GM19467 (cell line): ENCODE results near the gene PLSCR3.

ENCODE experiments used
- ATAC-seq: cut with Tn5 transposase; IDR thresholded peaks from one replicate; pipeline ENCODE4 v1.9.1; 2021; ENCODE audit warnings: mild to moderate bottlenecking, moderate library complexity; ENCODE audit not compliant: unreplicated experiment

PLSCR3 gene

DNA sequence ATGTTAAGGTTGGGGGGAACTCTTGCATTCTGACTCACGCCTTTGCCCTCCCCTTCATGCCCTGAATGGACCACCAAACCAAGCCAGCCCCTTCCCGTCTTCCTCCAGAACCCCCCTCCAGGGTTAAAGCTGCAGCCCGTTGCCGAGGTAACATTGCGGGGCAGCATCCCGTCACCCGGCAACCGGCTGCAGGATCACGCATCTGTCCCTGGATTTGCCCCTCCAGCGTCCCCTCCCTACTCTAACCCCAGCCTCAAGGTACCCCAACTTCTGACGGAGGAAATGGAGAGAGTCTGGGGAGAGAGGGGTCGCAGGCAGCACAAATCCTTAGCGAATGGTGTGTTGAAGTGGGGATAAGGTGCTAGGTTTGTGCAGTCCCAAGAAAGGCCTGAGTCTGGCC lies 12.8 kb upstream of the PLSCR3 start:
- ATAC-seq: no peak

DNA sequence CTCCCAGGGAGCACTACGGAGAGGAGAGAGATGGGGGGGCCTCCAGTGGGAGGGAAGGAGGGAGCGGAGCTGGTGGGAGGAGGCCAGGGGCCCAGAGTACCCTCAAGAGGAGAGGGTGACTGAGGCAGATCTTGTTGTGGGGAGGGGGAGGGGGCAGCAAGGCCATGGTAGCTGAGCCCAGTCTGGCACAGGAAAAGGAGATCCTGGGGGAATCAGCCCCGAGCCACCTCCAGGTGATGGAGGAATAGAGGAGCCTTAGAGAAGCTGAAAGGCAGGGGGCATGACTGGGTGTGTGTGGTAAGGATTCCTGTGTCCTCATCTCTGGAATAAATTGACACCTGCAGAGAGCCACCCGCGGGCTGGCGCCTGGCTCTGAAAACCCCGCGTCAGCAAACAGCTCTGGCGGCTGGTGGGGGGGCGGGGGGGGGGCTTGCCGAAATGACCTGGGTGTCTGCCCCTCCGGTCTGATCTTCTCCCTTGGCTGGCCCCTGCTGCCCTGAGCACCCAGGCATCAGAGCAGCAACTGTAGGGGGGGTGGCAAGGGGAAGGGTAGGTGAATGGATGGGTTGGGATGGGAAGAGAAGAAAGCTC lies 12.0 kb upstream of the PLSCR3 start:
- no peak for ATAC-seq

DNA sequence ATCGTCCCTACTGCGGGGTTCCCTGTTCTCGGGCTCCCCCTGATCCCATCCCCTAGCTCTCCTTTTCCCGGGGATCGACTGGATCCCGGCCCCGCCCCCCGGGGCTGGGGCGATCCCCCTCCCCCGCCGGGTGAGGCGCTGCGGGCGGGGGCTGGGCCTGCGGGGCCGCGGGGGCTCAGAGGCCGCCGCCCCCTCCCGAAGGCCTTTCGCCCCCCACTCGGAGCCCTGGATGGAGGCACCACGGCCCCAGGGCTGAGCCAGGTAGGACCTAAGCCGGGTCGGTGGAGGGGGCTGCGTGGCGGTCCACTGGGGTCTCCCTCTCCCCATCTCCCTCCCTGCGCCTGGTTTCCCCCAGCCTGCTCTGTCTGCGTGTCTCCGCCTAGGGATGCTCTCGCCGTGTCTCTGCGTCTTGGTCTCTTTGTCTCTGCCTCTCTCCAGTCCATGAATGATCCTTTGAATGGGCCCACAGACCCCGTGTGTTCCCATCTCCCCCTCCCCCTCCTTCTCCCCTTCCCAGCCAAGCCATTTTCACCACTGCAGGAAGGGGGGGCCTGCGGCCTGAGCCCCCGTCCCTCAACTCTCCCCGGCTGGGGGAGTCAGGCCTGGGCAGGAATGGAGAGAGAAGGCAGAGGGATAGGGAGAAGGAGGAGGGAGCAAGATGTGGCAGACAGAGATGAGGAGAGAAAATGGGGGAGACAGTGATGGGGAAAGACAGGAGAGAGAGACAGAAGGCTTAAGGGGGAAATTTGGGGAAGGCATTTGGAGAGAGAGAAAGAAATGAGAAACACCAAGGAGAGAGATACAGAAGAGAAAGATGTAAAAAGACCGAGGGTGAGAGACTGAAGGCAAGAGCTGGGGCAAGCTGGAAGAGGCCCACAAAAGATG lies 11.3 kb upstream of the PLSCR3 start:
- no peak for ATAC-seq

DNA sequence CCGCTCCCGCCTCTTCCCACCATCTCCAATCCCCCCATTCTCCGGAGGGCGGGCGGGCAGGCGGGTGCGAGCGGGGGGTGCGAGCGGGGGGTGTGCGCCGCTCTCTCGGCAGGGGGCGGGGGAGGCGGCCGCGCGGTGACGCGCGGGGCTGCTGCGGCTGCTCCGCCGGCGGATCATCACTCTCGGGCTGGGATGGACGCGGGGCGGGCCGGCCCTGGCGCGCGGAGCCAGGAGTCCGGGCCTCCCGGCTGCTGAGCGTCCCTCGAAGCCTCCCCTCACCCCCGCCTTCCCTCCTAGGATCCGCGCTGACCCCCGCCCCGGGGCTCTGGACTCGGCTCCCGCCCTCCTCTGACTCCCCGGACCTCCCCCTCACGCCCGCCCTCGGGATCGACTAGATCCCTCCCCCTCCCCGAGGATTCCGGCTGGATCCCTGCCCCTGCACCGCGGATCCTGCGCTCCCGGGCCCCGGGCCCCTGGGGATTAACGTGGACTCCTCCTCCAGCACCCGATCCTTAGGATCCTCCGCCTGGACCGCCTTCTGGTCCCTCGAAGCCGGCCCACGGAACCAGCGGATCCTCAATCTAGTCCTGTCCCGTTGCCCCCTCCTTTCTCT lies 10.5 kb upstream of the PLSCR3 start:
- peak; percentile 12 for ATAC-seq

DNA sequence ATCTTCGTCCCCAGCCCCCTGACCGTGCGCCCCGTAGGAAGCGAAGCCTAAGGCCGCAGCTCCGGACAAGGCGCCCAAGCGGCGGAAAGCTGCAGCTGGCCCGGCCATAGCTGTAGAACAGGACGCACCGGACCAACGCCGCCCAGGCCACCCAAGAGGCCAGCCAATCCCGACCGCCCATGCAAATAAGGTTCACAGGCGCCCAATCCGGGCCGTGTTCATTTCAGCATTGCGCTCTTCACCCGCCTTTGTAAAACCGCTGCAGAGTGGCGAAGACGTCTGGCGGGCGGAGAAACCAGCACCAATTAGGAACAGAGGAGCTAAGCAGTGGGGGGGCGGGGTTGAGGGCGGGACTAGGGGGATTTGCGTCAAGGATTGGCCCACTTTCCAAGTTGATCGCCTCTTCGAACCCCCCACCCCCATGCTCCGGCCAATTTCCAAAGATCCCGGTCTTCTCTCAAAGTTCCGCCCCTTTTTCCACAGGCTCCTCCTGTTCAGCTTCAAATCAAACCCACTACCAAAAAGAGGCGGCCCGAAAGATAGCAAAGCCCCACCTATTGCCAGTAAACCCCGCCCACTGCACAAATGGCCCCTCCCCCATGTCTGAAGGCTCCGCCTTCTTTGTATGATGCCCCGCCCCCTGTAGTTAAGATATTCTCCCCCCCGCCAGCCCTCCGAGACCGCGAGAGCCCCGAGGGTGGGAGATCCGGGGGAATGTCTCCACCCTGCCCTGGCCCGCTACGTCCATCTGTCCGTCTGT lies 9.8 kb upstream of the PLSCR3 start, which contains the start of gene TMEM256:
TSS of gene TMEM256 (minus strand) at position 121 of the 760 bp plus-strand sequence. CDS start at position 108, 13 bp downstream.
- peak; percentile 91 for ATAC-seq

DNA sequence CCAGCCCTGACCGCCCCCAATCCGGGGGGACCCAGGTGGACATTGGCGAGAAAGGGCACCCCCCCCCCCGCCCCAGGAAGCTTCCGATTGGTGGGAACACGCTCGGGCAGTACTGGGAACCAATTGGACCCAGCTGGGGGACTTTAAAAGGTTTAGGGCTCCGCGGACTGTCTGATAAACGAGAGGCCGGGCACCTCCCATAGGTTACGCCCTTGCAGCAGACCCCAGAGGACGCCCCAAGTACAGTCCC lies 9.3 kb upstream of the PLSCR3 start:
- no peak for ATAC-seq

DNA sequence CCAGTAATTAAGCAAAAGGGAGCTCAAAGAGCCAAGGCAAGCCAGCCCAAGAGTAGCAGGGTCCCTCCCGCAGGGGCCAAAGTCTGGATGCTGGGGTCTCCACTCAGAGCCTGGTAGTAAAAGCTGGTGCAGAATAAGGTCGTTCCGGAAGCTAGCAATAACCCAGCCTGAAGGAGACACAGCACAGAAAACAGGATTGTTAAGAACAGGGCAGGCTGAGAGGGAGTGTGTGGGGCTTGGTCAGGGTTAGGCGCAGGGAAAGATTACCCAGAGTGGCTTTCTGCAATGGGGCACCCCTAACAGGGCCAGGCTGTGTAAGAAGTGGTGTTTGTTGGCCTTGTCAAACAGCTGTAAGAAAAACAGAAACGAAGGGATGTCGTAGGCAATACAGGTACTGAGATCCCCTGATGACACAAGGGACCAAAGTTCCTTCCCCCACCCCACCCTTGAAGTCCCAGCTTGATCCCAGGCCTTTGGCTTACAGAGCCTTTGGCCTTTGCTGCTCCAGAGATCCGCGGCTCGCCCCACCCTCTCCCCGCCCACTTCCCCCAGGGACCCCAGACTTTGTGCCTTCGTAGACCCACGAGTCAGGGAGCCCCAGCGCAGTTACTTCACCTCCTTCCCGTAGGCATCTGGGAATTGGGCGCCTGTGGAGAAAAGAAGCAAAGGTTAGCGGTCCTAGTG lies 8.9 kb upstream of the PLSCR3 start:
- no peak for ATAC-seq

DNA sequence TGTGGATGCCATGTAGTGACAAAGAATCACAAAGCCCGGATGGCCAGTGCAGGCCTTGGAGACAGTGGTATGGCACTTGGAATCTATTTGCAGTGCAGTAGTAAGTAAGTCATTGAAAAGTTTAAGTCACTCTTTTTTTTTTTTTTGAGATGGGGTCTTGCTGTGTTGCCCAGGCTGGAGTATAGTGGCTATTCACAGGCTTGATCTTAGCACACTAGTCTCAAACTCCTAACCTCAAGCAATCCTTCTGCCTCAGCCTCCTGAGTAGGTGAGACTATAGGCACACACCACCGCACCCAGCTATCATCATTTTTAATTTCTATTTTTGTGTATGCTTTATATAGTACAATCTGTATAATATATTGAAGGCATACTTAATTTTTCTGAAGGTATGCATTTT lies 4.3 kb upstream of the PLSCR3 start:
- ATAC-seq: no peak

DNA sequence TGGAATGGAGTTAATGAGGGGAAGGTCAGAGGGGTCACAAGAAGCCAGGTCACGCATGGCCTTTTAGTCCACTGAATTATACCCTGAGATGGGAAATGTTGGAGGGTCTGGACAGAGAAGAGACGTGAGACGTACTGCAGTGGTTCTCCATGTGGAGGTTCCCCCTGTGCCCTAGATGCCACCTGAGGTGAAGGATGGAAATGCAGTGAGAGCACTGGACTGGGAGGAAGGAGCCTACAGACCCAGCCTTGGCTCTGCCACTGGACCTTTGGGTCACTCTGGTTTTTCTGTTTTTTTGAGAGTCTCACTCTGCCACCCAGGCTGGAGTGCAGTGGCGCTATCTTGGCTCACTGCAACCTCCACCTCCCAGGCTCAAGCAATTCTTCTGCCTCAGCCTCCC lies 1.8 kb upstream of the PLSCR3 start:
- ATAC-seq: no peak

DNA sequence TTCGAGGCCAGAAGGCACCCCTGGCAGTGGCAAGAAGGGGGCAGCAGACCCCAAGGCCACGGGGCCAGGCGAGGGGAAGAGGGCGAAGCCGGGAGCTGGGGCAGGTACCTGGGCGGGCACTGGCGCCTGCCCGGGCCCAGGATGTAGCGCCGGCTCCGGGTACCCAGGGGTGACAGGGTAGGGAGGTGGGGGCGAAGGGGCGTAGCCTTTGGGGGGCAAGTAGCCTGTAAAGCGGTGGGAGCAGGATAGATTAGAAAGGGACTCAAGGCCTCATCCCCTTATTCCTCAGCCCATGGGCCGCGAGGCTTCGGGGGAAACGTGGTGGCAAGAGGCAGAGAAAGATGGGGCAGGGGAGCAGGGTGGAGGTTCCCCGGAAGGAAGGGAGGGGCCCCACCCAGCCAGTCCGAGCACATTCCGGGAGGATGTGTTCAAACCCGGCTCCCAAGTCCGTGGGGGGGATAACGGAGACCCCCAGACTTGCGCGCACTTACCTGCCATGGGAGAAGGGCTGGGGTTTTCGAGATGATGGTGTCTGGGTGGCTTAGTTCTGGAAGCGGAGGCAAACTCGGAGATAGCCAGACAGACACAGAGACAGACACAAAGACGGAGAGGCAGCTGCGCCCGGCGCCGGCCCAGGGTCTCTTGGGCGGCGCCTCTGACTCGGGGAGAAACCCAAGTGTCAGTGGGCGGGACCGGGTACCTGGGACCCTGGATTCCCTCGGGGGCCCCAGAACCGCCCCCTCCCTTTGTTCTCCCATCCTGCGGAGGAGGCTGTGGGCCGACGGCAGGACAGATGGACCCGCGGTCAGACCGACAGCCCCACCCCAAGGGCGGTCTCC lies 493 bp downstream of the PLSCR3 start:
- ATAC-seq: peak; percentile 41

DNA sequence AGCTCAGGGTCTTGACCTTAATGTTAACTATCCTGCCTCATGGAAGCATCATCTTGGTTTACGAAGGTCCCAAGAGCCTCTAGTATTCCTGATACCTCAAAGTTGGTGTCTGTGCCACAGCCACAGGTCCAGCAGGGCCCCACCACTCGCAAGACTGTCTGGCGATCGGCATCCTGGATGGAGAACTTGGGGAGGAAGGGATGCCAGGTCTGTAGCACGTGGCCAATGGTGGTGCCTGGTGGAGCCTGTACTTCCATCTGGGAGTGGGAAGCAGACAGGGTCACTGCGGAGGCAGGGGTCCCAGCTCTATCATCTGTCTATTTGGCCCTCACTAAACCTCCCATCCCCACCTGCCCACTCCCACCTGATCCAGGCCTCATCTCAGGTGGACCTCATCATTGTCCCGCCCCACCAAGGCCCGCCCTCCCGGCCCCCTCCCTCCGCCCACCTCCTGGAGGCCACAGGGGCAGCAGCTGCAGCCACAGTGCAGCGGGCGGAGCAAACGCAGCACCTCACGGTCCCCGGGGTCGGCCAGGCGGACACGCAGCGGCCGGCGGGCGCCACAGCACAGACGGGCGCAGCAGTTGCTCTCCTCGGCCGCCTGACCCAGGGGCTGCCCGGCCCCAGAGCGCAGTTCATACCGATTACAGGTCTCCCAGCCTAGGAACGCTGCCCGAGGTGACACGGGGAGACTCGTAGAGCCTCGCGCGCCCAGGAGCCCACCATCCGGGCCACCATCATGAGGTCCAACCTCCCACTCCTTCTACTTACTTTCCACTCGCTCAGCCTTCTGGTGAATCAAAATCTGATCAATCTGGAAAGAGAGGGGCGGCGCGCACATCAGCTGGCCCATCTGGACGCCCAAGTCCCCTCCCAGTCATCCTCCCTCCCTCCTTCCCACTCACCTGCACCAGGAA lies 1.4 kb downstream of the PLSCR3 start:
- no peak for ATAC-seq

DNA sequence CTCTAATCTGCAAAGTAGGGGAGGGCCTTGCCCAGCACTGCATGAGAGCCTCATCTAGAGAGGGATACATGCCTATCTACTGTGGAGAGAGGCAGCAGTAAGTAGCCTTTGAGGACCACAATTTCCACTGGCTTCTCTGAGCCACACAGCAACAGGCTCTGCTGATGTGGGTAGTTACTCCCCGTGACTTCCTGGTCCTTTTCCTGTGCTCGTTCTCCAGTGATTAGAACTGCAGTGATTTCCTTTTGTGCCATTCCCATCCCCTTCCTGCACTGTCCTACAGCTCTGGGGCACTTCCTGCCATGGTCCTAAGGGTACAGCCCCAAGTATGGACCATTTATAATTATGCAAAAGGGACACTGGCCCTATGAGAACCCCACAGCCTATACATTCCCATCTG lies 3.0 kb downstream of the PLSCR3 start:
- ATAC-seq: no peak

DNA sequence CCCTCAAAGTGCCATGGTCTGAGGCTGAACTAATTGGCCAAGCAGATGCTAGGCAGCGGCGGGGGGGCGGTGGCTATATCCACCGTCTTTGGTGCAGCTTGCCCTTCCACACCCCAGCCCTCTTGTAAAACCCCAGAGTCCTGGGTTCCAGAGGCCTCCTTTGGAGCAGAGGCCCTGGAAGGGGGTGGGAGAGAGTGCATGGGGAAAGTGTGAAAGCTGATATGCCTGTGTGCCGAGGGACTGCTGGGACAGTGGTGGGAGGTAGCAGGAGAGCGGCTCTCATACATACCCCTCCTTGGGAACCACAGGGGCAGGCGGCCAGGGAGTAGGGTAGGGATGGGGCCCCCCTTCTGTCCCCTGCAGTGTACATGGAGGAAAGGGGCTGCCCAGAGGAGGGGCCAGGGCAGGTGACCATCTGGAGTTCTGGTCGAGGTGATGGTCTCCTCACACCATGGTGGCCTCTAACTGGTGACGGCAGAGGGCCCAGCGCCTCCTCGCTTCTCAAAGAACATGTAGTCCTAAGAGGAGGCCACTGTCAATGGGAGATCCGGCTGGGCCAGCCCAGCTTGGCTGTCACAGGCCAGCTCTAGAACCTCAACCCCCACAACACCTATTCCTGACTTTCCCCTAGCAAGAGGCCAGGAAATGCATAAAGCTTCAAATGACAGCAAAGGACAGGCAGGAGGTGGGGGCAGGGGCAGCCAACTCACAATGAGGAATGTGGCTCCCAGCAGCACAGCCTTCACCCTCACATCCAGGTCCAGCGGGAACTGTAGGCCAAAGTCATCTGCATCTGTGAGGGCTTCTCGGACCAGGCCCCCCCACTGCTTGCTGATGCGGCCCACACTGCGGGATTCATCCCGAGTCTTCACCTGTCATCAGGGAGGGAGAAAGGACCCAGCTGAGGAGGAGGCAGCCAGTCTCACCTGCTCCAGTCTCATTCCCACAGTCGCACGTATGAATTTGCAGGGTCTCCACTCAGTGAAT lies 4.1 kb downstream of the PLSCR3 start:
- ATAC-seq: no peak

DNA sequence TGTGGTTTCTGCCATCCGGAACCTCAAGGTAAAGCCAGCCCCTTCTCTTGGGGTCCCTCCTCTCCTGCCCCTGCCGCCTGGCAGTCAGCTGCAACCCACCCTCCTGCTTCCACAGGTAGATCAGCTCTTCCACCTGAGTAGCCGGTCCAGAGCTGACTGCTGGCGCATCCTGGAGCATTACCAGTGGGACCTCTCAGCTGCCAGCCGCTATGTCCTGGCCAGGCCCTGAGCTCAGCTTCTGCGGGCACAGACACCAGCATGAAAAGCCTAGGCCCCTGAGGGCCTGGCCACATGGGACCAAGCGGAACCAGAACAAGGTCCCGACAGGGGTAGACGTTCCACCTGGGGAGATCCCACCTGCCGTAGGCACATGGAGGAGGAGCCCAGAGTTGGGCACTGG lies 5.5 kb downstream of the PLSCR3 start:
- ATAC-seq: no peak

DNA sequence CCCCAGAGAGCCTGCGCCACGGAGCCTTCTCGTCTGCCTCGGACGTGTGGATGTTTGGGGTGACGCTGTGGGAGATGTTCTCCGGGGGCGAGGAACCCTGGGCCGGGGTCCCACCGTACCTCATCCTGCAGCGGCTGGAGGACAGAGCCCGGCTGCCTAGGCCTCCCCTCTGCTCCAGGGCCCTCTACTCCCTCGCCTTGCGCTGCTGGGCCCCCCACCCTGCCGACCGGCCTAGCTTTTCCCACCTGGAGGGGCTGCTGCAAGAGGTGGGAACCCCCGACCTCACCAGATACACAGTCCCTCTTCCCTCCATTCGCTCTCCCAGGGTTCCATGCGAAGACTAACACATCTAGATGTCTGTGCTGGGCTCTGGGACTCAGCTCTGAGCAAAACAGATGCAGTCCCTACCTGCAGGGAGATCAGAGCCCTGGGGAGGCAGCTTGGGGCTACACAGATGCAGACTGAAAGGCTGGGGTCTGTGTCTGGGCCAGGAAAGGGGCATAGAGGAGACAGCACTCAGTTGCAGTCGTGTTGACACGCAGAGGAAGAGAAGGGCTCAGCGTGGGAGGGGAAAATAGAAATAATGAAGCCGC lies 9.7 kb downstream of the PLSCR3 start:
- no peak for ATAC-seq

DNA sequence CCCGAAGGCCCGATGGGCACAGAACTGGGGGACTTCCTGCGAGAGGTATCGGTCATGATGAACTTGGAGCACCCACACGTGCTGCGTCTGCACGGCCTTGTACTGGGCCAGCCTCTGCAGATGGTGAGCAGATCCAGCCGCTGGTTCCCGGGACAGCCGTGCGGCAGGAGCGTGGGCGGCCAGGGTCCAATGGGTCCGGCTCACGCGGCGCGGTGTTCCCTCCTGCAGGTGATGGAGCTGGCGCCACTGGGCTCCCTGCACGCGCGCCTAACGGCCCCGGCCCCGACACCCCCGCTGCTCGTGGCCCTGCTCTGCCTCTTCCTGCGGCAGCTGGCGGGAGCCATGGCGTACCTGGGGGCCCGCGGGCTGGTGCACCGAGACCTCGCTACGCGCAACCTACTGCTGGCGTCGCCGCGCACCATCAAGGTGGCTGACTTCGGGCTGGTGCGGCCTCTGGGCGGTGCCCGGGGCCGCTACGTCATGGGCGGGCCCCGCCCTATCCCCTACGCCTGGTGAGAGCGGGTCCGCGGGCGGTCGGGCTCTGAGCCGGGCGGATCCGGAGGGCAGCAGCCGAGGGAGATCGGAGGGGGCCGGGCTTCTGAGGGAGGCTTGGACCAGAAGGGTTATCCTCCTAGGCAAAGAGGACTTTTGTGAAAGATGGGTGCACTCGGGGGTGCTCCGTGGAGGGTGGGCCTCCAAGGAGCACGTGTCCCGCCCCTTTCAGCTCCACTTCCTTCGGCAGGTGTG lies 10.4 kb downstream of the PLSCR3 start:
- peak; percentile 57 for ATAC-seq

DNA sequence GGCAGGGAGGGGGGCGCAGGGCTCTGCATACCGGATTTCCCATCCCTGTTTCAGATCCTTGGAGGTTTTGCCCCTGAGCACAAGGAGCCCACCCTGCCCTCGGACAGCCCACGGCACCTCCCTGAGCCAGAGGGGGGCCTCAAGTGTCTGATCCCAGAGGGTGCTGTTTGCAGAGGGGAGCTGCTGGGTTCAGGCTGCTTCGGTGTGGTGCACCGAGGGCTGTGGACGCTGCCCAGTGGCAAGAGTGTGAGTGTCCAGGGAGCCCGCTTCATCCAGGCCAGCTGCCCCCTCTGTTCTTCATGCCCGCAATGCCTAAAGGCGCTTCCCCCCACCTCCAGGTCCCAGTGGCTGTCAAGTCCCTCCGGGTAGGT lies 11.0 kb downstream of the PLSCR3 start:
- ATAC-seq: no peak
